LNCAP (cell line): ENCODE data around the gene OR51B2.

Source experiments
- CTCF ChIP-seq: fragments of 450-650 bp; IDR thresholded peaks from 2 replicates; pipeline ENCODE4 v1.5.1; 2017; ENCODE audit warnings: mild to moderate bottlenecking

Gene OR51B2

GRCh38 chr11:5276697-5277096 lies 47.4 kb downstream of the OR51B2 start:
- TF ChIP-seq CTCF: no peak

DNA sequence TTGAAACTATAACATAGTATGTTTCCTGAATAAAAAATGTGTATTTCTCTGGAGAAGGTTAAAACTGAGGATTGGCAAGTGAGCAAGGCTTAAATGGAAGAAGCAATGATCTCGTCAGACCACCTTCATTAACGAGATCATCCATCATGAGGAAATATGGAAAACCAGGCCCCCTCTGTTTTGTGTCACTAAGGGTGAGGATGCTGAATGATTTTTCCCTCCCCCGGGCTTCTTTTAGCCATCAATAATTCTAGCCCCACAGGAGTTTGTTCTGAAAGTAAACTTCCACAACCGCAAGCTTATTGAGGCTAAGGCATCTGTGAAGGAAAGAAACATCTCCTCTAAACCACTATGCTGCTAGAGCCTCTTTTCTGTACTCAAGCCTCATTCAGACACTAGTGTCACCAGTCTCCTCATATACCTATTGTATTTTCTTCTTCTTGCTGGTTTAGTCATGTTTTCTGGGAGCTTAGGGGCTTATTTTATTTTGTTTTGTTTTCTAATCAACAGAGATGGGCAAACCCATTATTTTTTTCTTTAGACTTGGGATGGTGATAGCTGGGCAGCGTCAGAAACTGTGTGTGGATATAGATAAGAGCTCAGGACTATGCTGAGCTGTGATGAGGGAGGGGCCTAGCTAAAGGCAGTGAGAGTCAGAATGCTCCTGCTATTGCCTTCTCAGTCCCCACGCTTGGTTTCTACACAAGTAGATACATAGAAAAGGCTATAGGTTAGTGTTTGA lies 48.6 kb downstream of the OR51B2 start:
- TF ChIP-seq CTCF: no peak

DNA sequence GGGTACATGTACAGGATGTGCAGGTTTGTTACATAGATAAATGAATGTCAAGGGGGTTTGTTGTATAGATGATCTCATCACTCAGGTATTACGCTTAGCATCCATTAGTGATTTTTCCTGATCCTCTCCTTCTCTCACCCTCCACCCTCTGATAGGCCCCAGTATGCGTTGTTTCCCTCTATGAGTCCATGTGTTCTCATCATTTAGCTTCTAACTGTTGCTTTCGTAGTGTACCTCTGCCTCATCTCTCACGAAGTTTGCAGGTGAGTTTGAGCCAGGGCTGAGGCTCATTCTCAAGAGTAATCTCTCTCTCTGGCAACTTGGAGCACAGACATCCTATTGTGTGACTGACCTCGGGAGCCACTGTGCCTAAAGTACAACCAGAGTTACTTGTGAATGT lies 49.7 kb downstream of the OR51B2 start:
- TF ChIP-seq CTCF: no peak
